H9 (cell line): Measurements from ENCODE around the gene RGL4. TPM values are rescaled to one million over a fixed set of nuclear protein-coding genes. Genes with fewer than 3 reads are reported as not detected.

Experiments
- DNase-seq: peaks from one replicate; pipeline ENCODE4 v3.0.0-alpha.2; 2017
- H2AFZ ChIP-seq: one replicate; pipeline ENCODE4 v1.6.1; 2013; ENCODE audit warnings: mild to moderate bottlenecking, low read length, control low read depth, moderate library complexity
- H2AK5ac ChIP-seq: 2 replicates; pipeline ENCODE4 v1.6.1; 2013; ENCODE audit warnings: low read length, control low read depth, mixed read lengths; ENCODE audit not compliant: insufficient read length
- H2BK120ac ChIP-seq: one replicate; pipeline ENCODE4 v1.6.1; 2013; ENCODE audit warnings: low read depth, mild to moderate bottlenecking, low read length, control low read depth, inconsistent platforms; ENCODE audit not compliant: poor library complexity, severe bottlenecking
- H2BK12ac ChIP-seq: 2 replicates; pipeline ENCODE4 v1.6.1; 2013; ENCODE audit warnings: low read length, control low read depth, mixed read lengths, low read depth; ENCODE audit not compliant: insufficient read length
- H2BK15ac ChIP-seq: 2 replicates; pipeline ENCODE4 v1.6.1; 2013; ENCODE audit warnings: low read depth, low read length, control low read depth
- H2BK20ac ChIP-seq: one replicate; pipeline ENCODE4 v1.6.1; 2013; ENCODE audit warnings: low read depth, mild to moderate bottlenecking, low read length, control low read depth, inconsistent platforms; ENCODE audit not compliant: poor library complexity, severe bottlenecking
- H2BK5ac ChIP-seq: 2 replicates; pipeline ENCODE4 v1.6.1; 2013; ENCODE audit warnings: low read length, control low read depth, mixed read lengths; ENCODE audit not compliant: insufficient read length
- H3K14ac ChIP-seq: 2 replicates; pipeline ENCODE4 v1.6.1; 2013; ENCODE audit warnings: low read length, control low read depth; ENCODE audit not compliant: insufficient read depth
- H3K18ac ChIP-seq: 2 replicates; pipeline ENCODE4 v1.6.1; 2013; ENCODE audit warnings: low read depth, mild to moderate bottlenecking, mixed read lengths, low read length, control low read depth; ENCODE audit not compliant: insufficient read length
- H3K23ac ChIP-seq: 2 replicates; pipeline ENCODE4 v1.6.1; 2013; ENCODE audit warnings: low read length, control low read depth, mixed read lengths, low read depth; ENCODE audit not compliant: insufficient read length
- H3K23me2 ChIP-seq: 2 replicates; pipeline ENCODE4 v1.6.1; 2013; ENCODE audit warnings: low read depth, mild to moderate bottlenecking, mixed read lengths, low read length, control low read depth; ENCODE audit not compliant: insufficient read length, poor library complexity, severe bottlenecking
- H3K27ac ChIP-seq: 2 replicates; pipeline ENCODE4 v1.5.1; 2013; ENCODE audit warnings: low read length, control low read depth, mixed read lengths, low read depth; ENCODE audit not compliant: insufficient read length
- H3K27me3 ChIP-seq: 2 replicates; pipeline ENCODE4 v1.6.1; 2013; ENCODE audit warnings: low read length, control low read depth, inconsistent platforms; ENCODE audit not compliant: insufficient read depth
- H3K4ac ChIP-seq: 2 replicates; pipeline ENCODE4 v1.6.1; 2013; ENCODE audit warnings: low read depth, mild to moderate bottlenecking, control low read depth, inconsistent platforms, low read length, moderate library complexity
- H3K4me1 ChIP-seq: 2 replicates; pipeline ENCODE4 v1.6.1; 2013; ENCODE audit warnings: low read length, control low read depth, inconsistent platforms; ENCODE audit not compliant: insufficient read depth
- H3K4me2 ChIP-seq: 2 replicates; pipeline ENCODE4 v1.6.1; 2013; ENCODE audit warnings: low read length, control low read depth, mixed read lengths; ENCODE audit not compliant: insufficient read length, insufficient read depth
- H3K56ac ChIP-seq: 2 replicates; pipeline ENCODE4 v1.6.1; 2013; ENCODE audit warnings: low read depth, mild to moderate bottlenecking, mixed read lengths, low read length, control low read depth; ENCODE audit not compliant: insufficient read length
- H3K79me1 ChIP-seq: 2 replicates; pipeline ENCODE4 v1.6.1; 2013; ENCODE audit warnings: low read depth, mild to moderate bottlenecking, moderate library complexity, low read length, control low read depth, inconsistent platforms; ENCODE audit not compliant: insufficient read depth, poor library complexity, severe bottlenecking
- H3K79me2 ChIP-seq: 2 replicates; pipeline ENCODE4 v1.6.1; 2013; ENCODE audit warnings: low read length, control low read depth, inconsistent platforms; ENCODE audit not compliant: insufficient read depth
- H3K9ac ChIP-seq: 2 replicates; pipeline ENCODE4 v1.6.1; 2013; ENCODE audit warnings: low read length, control low read depth, mixed read lengths; ENCODE audit not compliant: insufficient read length; ENCODE audit errors: extremely low read depth
- H3K9me3 ChIP-seq: one replicate; pipeline ENCODE4 v1.6.1; 2013; ENCODE audit warnings: low read depth, low read length, inconsistent platforms; ENCODE audit not compliant: control insufficient read depth
- H3T11ph ChIP-seq: one replicate; pipeline ENCODE4 v1.6.1; 2013; ENCODE audit warnings: mild to moderate bottlenecking, low read length, control low read depth, inconsistent platforms
- H4K20me1 ChIP-seq: one replicate; pipeline ENCODE4 v1.6.1; 2013; ENCODE audit not compliant: control insufficient read depth, insufficient read length, insufficient read depth
- H4K5ac ChIP-seq: 2 replicates; pipeline ENCODE4 v1.6.1; 2013; ENCODE audit warnings: low read depth, mild to moderate bottlenecking, mixed read lengths, low read length, control low read depth; ENCODE audit not compliant: insufficient read length
- H4K8ac ChIP-seq: replicated peaks from 2 replicates; pipeline ENCODE4 v1.6.1; 2013; ENCODE audit warnings: low read length, control low read depth, mixed read lengths, low read depth; ENCODE audit not compliant: insufficient read length
- H4K91ac ChIP-seq: 2 replicates; pipeline ENCODE4 v1.6.1; 2013; ENCODE audit warnings: low read depth, mild to moderate bottlenecking, moderate library complexity, mixed read lengths, low read length, control low read depth; ENCODE audit not compliant: insufficient read length
- H3K27ac Mint-ChIP-seq, 3 experiments: 2 replicates in 2 of 3; 3 replicates in 1 of 3; pipeline ENCODE4 v1.8.0; 2020 to 2021; ENCODE audit warnings: mixed read lengths in 3 of 3, mild to moderate bottlenecking in 1 of 3, moderate library complexity in 1 of 3
- H3K27me3 Mint-ChIP-seq: 2 replicates; pipeline ENCODE4 v1.8.0; 2021; ENCODE audit warnings: low read depth, mild to moderate bottlenecking, moderate library complexity, mixed read lengths
- H3K36me3 Mint-ChIP-seq, 3 experiments: 2 replicates in 2 of 3; 3 replicates in 1 of 3; pipeline ENCODE4 v1.8.0; 2020 to 2021; ENCODE audit warnings: low read depth in 3 of 3, mixed read lengths in 3 of 3; ENCODE audit not compliant: insufficient read depth in 1 of 3
- H3K4me1 Mint-ChIP-seq, 2 experiments: 2 replicates each; pipeline ENCODE4 v1.8.0; 2020; ENCODE audit warnings: mixed read lengths in 2 of 2
- H3K4me3 Mint-ChIP-seq, 2 experiments: 2 replicates in 1 of 2; 3 replicates in 1 of 2; pipeline ENCODE4 v1.8.0; 2020 to 2021; ENCODE audit warnings: mild to moderate bottlenecking in 2 of 2, mixed read lengths in 2 of 2, moderate library complexity in 1 of 2
- H3K9me3 Mint-ChIP-seq, 2 experiments: 2 replicates in 1 of 2; 3 replicates in 1 of 2; pipeline ENCODE4 v1.8.0; 2020; ENCODE audit warnings: mild to moderate bottlenecking in 2 of 2, mixed read lengths in 2 of 2, moderate library complexity in 1 of 2
- WGBS: extraction: QIAGEN DNeasy Blood & Tissue Kit; methylation state at CpG from one replicate; pipeline ENCODE4 v1.1.7; 2013; ENCODE audit warnings: missing lambda C conversion rate, low lambda C conversion rate, mixed read lengths; ENCODE audit not compliant: insufficient read length; ENCODE audit errors: extremely low coverage; 5-methylcytosine and 5-hydroxymethylcytosine counted together
- total RNA-seq: library from RNA; stranded (reverse); gene quantifications from 2 replicates; pipeline ENCODE4 v1.2.1, GENCODE V29; 2021
- TF ChIP-seq, protein P1 (sequence below): fragments of 200-600 bp; sonication (generic); conservative IDR thresholded peaks from 3 replicates; pipeline ENCODE4 v1.8.0; 2021; ENCODE audit warnings: antibody characterized with exemption, mild to moderate bottlenecking

The RGL4 gene
- total RNA-seq, 1 experiment from 2014 or later, result not detected

DNA sequence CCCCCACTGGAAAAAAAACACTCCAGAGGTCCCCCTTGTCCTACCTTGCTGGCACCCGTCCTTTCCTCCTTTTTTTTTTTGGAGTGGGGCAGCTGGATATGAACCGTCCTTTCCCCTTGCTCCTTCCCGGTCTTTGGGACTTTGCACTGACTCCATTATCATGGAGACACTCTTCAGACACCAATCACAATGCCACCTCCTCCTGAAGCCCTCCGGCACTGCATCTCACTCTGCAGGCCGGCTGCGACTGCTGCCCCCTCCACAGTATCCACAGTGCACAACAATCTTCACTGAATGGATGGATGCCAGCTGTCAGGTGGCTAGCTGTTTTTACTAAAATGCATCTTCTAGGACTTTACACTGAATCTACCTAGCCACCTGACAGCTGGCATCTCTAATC is 12.7 kb upstream of the RGL4 start:
- H3K4me1 Mint-ChIP-seq, result peaks cover 22 to 27% of the 10 kb centered on the region in 2 experiments

More for the DNA sequence above, 12.7 kb upstream of the RGL4 start:
- no peak overlapping the region for H3K4ac ChIP-seq
- no peak overlapping the region for H3K23ac ChIP-seq
- no peak overlapping the region for H2AFZ ChIP-seq
- no peak overlapping the region for H3K4me3 Mint-ChIP-seq
- H3K27ac ChIP-seq, result no peak overlapping the region
- H3K14ac ChIP-seq, result no peak overlapping the region
- no peaks in the 10 kb centered on the region for H4K20me1 ChIP-seq
- H2BK15ac ChIP-seq, result no peak overlapping the region
- no peaks in the 10 kb centered on the region for H3K27me3 ChIP-seq
- H3K9me3 Mint-ChIP-seq, result no peaks in the 10 kb centered on the region
- peaks cover 7 to 18% (median 13%) of the 10 kb centered on the region in 3 experiments; a peak in 6 of 7 replicates for H3K36me3 Mint-ChIP-seq
- H3K27me3 Mint-ChIP-seq, result no peaks in the 10 kb centered on the region
- no peak overlapping the region for H3K9ac ChIP-seq
- H3T11ph ChIP-seq, result no peak overlapping the region
- no peak overlapping the region for H3K4me2 ChIP-seq
- H2AK5ac ChIP-seq, result no peak overlapping the region
- no peaks in the 10 kb centered on the region for H3K79me2 ChIP-seq
- no CpG with 5 or more reads among the region's 6 CpGs for WGBS
- H3K9me3 ChIP-seq, result no peaks in the 10 kb centered on the region
- H2BK120ac ChIP-seq, result no peak overlapping the region
- H3K56ac ChIP-seq, result no peak overlapping the region
- H4K5ac ChIP-seq, result no peak overlapping the region
- H3K79me1 ChIP-seq, result no peaks in the 10 kb centered on the region
- no peak overlapping the region for H2BK5ac ChIP-seq
- peak overlapping the region; percentile 27 to 89 (median 72); a peak in 5 of 7 replicates for H3K27ac Mint-ChIP-seq
- no peak overlapping the region for H3K18ac ChIP-seq
- no peak overlapping the region for H2BK12ac ChIP-seq
- no peak for DNase-seq
- no peak overlapping the region for H4K8ac ChIP-seq
- TF ChIP-seq, protein P1, sequence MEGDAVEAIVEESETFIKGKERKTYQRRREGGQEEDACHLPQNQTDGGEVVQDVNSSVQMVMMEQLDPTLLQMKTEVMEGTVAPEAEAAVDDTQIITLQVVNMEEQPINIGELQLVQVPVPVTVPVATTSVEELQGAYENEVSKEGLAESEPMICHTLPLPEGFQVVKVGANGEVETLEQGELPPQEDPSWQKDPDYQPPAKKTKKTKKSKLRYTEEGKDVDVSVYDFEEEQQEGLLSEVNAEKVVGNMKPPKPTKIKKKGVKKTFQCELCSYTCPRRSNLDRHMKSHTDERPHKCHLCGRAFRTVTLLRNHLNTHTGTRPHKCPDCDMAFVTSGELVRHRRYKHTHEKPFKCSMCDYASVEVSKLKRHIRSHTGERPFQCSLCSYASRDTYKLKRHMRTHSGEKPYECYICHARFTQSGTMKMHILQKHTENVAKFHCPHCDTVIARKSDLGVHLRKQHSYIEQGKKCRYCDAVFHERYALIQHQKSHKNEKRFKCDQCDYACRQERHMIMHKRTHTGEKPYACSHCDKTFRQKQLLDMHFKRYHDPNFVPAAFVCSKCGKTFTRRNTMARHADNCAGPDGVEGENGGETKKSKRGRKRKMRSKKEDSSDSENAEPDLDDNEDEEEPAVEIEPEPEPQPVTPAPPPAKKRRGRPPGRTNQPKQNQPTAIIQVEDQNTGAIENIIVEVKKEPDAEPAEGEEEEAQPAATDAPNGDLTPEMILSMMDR, result no peak
- no peaks in the 10 kb centered on the region for H3K23me2 ChIP-seq
- no peaks in the 10 kb centered on the region for H3K4me1 ChIP-seq
- no peak overlapping the region for H2BK20ac ChIP-seq
- no peak overlapping the region for H4K91ac ChIP-seq
